Testis (tissue), 3 donors: ENCODE results near the gene VAMP8. TPM values are rescaled to one million over a fixed set of nuclear protein-coding genes. Genes with fewer than 3 reads are reported as not detected.
"Not testable (repeated sequence)": the region's sequence is repeated elsewhere in the genome, so short reads cannot be mapped to it uniquely, and the experiment has no call there.

Experiments
- DNase-seq: peaks from one replicate; pipeline ENCODE4 v3.0.0-alpha.2; 2019
- H3K27ac ChIP-seq, 2 donors: fragments of 200-600 bp; sonication (generic); one replicate each; pipeline ENCODE4 v1.5.1; 2019
- H3K27me3 ChIP-seq: fragments of 200-600 bp; sonication (generic); one replicate; pipeline ENCODE4 v1.5.1; 2019
- H3K36me3 ChIP-seq: fragments of 200-600 bp; sonication (generic); one replicate; pipeline ENCODE4 v1.5.1; 2017; ENCODE audit warnings: low read depth; ENCODE audit errors: missing control alignments
- H3K4me1 ChIP-seq: fragments of 200-600 bp; sonication (generic); one replicate; pipeline ENCODE4 v1.5.1; 2019
- H3K4me3 ChIP-seq, 2 donors: fragments of 200-600 bp; sonication (generic); one replicate each; pipeline ENCODE4 v1.5.1; 2017 to 2019
- H3K9me3 ChIP-seq: fragments of 200-600 bp; sonication (generic); one replicate; pipeline ENCODE4 v1.5.1; 2017
- CTCF ChIP-seq, 3 experiments: fragments of 450-650 bp in 2 of 3; fragments of 200-600 bp in 1 of 3; sonication (generic) in 1 of 3; IDR thresholded peaks; one replicate each; pipeline ENCODE4 v1.5.1; 2016 to 2019; ENCODE audit warnings: antibody characterized with exemption in 3 of 3, mild to moderate bottlenecking in 2 of 3, moderate library complexity in 1 of 3
- POLR2A ChIP-seq: fragments of 450-650 bp; IDR thresholded peaks from one replicate; pipeline ENCODE4 v1.6.1; 2017; ENCODE audit warnings: antibody characterized with exemption, mild to moderate bottlenecking, moderate library complexity
- WGBS, 2 donors: methylation state at CpG; one replicate each; pipeline ENCODE4 v1.1.5; 2018; 5-methylcytosine and 5-hydroxymethylcytosine counted together
- intact Hi-C: fragments of 100-400 bp; cut with DNase I; formaldehyde crosslinking; loops from one replicate; pipeline ENCODE4 v1.15.1; 2023; ENCODE audit warnings: low total_unique reads
- polyA plus RNA-seq: library from polyadenylated mRNA; stranded (reverse); fragments of 350-450 nt; fragmentation: Illumina TruSeq; extraction: RNeasy Lipid Tissue Mini Kit (QIAGEN cat#74804); gene quantifications from one replicate; pipeline ENCODE4 v1.2.3, GENCODE V29; 2014; ENCODE audit warnings: low read depth, low replicate concordance; ENCODE audit not compliant: insufficient read depth
- total RNA-seq, 2 donors: library from RNA; depleted of rRNA; stranded (reverse); fragments of >200 nt; gene quantifications; one replicate each; pipeline ENCODE4 v1.2.3, GENCODE V29; 2016

Gene VAMP8
- total and polyA plus RNA-seq, 3 donors from 2014 or later, result 10.8 to 59.0 (median 13.9) TPM

GRCh38 chr2:85601771-85602475 lies 24.5 kb downstream of the VAMP8 start:
- Histone ChIP-seq H3K4me3 (peak overlapping the region; percentile 77 to 91), H3K9me3 (no peaks in the 10 kb centered on the region), H3K27ac (peak overlapping the region; percentile 72 to 89), H3K4me1 (peaks cover 38% of the 10 kb centered on the region), H3K27me3 (no peaks in the 10 kb centered on the region), H3K36me3 (no peaks in the 10 kb centered on the region)
- DNase-seq, result peak; percentile 78
- no peak for TF ChIP-seq CTCF (IDR thresholded peaks at IDR 0.05)
- WGBS, 2 donors, result 4 to 8% methylated on average over 20 to 27 of the region's 36 CpGs
- intact Hi-C loops, result loop anchor here (5.0 kb wide), 1 partner anchor 45 kb away; no protein-coding TSS in a partner anchor

- Histone ChIP-seq H3K27ac (peak within 1 kb of the TSS; percentile 72 to 89), H3K4me3 (peak within 1 kb of the TSS; percentile 77 to 91), H3K27me3 (no peaks in the 10 kb centered on the region), H3K36me3 (no peaks in the 10 kb centered on the region), H3K4me1 (peaks cover 41% of the 10 kb centered on the region), H3K9me3 (no peaks in the 10 kb centered on the region)
- peak; percentile 95 for DNase-seq
- intact Hi-C loops, result loop anchor here (5.0 kb wide), 1 partner anchor 45 kb away; no protein-coding TSS in a partner anchor
- 0% methylated on average over 7 to 59 of the region's 73 CpGs for WGBS, 2 donors
- peak in 1 of 3 experiments; percentile 21 for TF ChIP-seq CTCF (IDR thresholded peaks at IDR 0.05)
- no peak for TF ChIP-seq POLR2A
These were observed 25.3 kb downstream of the VAMP8 start, which contains the start of gene TMEM150A for GRCh38 chr2:85602476-85603234. Gene TMEM150A, minus strand, starts transcription at chr2:85602698. Its CDS starts 750 bp downstream, at chr2:85601948.

- Histone ChIP-seq H3K27ac (peak overlapping the region in 1 of 2 donors; percentile 50), H3K4me1 (peaks cover 41% of the 10 kb centered on the region)
- not testable (repeated sequence) for H3K27me3 ChIP-seq, H3K36me3 ChIP-seq, H3K4me3 ChIP-seq, DNase-seq, H3K9me3 ChIP-seq
- 61 to 72% methylated on average over 3 of the region's 3 CpGs for WGBS, 2 donors
- intact Hi-C loops, result loop anchor here (5.0 kb wide), 1 partner anchor 47 kb away; no protein-coding TSS in a partner anchor
These were observed 26.7 kb downstream of the VAMP8 start for GRCh38 chr2:85604133-85604444.

- H3K4me3 ChIP-seq, result no peak overlapping the region
- 62 to 63% methylated on average over 6 of the region's 6 CpGs for WGBS, 2 donors
- intact Hi-C loops, result loop anchor here (5.0 kb wide), 1 partner anchor 47 kb away; no protein-coding TSS in a partner anchor
- H3K27me3 ChIP-seq, result no peaks in the 10 kb centered on the region
- H3K27ac ChIP-seq, result no peak overlapping the region
- TF ChIP-seq CTCF (IDR thresholded peaks at IDR 0.05) (no peak), POLR2A (no peak)
- H3K9me3 ChIP-seq, result no peaks in the 10 kb centered on the region
- H3K36me3 ChIP-seq, result no peaks in the 10 kb centered on the region
- H3K4me1 ChIP-seq, result peaks cover 41% of the 10 kb centered on the region
- DNase-seq, result no peak
These were observed 27.4 kb downstream of the VAMP8 start for GRCh38 chr2:85604568-85605339.
